SW 1271 (cell line): ENCODE results near the gene UROC1.

Experiments
- DNase-seq, 2 experiments: peaks; one replicate each; lab custom pipeline; 2025; lab: John Stamatoyannopoulos, UW

Gene UROC1

GRCh38 chr3:126478581-126479310, 38.8 kb downstream of the UROC1 start:
- DNase-seq = no peak

DNA sequence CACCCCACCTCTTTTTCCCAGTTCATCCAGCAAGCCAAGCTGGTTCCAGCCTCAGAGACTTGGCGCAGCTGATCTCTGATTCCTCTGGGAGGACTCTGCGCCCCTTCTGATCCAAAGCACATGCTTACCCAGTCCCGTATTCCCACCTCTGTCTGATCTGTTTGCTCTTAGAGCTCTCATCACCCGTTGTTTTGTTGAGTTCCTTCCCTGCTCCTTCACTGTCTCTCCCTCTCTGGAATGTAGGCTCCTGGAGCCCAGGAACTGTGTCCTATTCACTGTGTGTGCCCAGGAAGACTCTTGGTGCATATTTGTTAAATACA, 40.6 kb downstream of the UROC1 start:
- DNase-seq = no peak

GRCh38 chr3:126476166-126477060, 41.2 kb downstream of the UROC1 start:
- peak in 1 of 2 experiments; percentile 72 for DNase-seq

DNA sequence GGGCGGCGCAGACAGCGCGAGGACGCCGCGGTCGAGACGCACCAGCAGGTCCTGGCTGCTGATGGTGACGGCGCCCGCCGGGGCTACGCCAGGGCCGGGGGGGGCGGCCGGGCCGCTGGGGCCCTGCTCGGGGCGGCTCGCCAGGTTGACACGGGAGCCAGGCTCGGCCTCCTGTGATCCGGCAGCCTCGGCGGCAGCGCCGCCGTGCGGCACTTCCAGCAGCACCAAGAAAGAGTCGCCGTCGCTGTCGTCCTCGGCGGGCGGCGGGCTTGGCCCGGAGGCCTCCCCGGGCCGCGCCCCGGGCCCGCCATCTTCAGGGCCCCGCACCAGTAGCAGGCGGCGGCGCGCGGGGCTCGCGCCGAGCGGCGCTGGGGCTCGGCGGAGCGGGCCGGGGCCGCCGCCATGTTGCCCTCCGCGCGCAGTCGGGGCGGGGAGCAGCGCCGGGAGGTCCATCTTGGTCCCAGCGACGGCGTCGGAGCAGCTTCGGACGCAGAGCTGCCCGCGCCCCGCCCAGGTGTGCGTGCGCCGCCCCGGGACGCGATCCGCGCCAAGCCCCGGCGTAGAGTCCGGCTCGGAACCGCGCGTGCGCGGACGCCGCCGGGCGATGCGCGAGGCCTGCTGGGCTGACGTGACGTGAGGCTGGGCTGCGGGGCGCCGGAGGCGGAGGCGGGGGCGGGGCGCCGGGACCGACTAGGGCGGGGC, 42.0 kb downstream of the UROC1 start, which contains the start of gene ZXDC:
Gene ZXDC (minus strand): TSS at position 479 of the 702 bp plus-strand sequence. CDS start 26 bp downstream, at position 453.
- DNase-seq = peak; percentile 56 to 90

GRCh38 chr3:126474498-126475412, 42.8 kb downstream of the UROC1 start:
- DNase-seq = peak in 1 of 2 experiments; percentile 33

DNA sequence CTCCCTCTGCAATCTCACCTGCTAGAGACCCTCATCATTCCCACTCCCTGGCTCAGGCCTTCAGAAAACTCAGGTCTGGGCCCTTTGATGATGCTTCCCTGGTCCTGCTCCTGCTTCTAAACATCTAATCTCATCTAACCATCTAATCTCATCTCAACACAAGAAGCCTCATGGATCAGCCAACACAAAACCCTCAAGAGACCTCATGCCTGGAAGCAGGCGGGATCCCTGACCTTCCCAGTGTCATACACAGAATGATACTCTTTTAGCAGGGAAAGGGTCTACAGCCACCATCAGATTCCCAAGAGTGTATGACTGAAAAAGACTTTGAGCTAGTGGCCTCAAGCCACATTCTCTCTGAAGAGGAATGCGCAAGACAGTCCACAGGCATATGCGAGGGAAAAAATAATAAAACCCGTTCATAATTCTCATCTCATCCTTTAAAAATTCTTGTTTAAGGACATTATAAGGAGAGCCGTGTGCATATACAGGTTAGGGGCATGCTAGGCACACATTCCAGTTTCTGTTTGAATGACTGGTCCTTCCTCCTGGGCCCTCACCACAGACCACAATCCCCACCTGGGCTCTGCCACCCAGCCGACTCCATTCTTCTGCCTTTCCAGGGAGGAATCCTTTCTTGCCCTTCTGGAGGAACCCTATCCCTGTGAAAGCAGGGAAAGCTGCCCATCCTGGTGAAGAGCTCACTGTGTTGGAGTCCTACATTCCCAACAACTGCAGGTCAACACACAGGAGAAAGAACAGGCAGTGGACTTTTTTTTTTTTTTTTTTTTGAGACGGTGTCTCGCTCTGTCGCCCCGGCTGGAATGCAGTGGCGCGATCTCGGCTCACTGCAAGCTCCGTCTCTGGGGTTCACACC, 44.0 kb downstream of the UROC1 start:
- DNase-seq = no peak

- peak in 1 of 2 experiments; percentile 27 for DNase-seq
Measured at GRCh38 chr3:126472277-126473006, 45.1 kb downstream of the UROC1 start.

GRCh38 chr3:126469479-126469878, 48.1 kb downstream of the UROC1 start:
- DNase-seq = no peak

- no peak for DNase-seq
Measured at GRCh38 chr3:126468028-126468891, 49.3 kb downstream of the UROC1 start.

- DNase-seq = no peak
Measured at GRCh38 chr3:126467611-126467955, 50.0 kb downstream of the UROC1 start.

GRCh38 chr3:126466886-126467610, 50.5 kb downstream of the UROC1 start:
- no peak for DNase-seq

DNA sequence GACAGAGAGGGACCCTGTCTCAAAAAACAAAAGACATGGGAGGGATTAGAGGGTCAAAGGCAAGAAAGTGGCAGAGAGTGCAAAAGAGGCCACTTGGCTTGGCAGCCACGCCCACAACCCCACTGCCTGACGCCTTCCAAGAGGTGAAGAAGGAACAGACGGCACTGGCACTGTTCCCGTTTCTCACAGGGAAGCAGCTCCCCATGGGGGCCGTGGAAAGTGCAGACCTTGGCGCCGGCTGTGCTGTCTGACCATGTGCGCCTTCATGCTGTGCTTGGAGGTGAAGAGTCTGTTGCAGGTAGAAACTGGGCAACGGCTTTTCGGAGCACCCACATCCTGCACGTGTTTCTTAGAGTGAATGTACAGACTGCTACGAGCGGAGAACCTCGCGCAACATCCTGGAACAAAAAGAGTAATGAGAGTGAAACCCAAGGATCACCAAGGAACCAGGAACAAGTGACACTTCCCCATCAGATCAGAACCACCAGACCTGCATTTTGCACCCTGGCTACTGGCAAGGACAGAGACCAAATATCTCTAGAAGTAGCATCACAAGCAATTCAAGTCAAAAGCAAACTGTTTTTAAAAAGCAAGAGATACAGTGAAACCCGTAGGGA, 51.5 kb downstream of the UROC1 start:
- DNase-seq = no peak

GRCh38 chr3:126464997-126465396, 52.6 kb downstream of the UROC1 start:
- DNase-seq = no peak

GRCh38 chr3:126464494-126464893, 53.1 kb downstream of the UROC1 start:
- no peak for DNase-seq

- no peak for DNase-seq
Measured at GRCh38 chr3:126464093-126464492, 53.5 kb downstream of the UROC1 start.

GRCh38 chr3:126463521-126463920, 54.1 kb downstream of the UROC1 start:
- no peak for DNase-seq

- DNase-seq = no peak
Measured at GRCh38 chr3:126461450-126462070, 56.0 kb downstream of the UROC1 start.
